NCI-H82 treated with DMSO at 0.1 percent for 48 hours (cell line): ENCODE measurements around the gene KCND2.
"Not testable (repeated sequence)": the region's sequence is repeated elsewhere in the genome, so short reads cannot be mapped to it uniquely, and the experiment has no call there.

Experiments
- DNase-seq: peaks from one replicate; lab custom pipeline; 2025; ENCODE audit not compliant: unreplicated experiment; lab: John Stamatoyannopoulos, UW

Gene KCND2

GRCh38 chr7:120272701-120273475 lies at the start of gene KCND2:
Gene KCND2, plus strand, starts transcription at chr7:120273175.
- no peak for DNase-seq

- DNase-seq = no peak
Observed at GRCh38 chr7:120226188-120226587, 46.8 kb upstream of the KCND2 start.

GRCh38 chr7:120227255-120227654 lies 45.7 kb upstream of the KCND2 start:
- DNase-seq = no peak

- DNase-seq = no peak
Observed at GRCh38 chr7:120229084-120229483, 43.9 kb upstream of the KCND2 start.

GRCh38 chr7:120233338-120233737 lies 39.6 kb upstream of the KCND2 start:
- no peak for DNase-seq

- not testable (repeated sequence) for DNase-seq
Observed at GRCh38 chr7:120240350-120240749, 32.6 kb upstream of the KCND2 start.

GRCh38 chr7:120241973-120242372 lies 31.0 kb upstream of the KCND2 start:
- DNase-seq = no peak

GRCh38 chr7:120254845-120255244 lies 18.1 kb upstream of the KCND2 start:
- no peak for DNase-seq

- no peak for DNase-seq
Observed at GRCh38 chr7:120256344-120257070, 16.5 kb upstream of the KCND2 start.

GRCh38 chr7:120259386-120259785 lies 13.6 kb upstream of the KCND2 start:
- DNase-seq = no peak

GRCh38 chr7:120260111-120260510 lies 12.9 kb upstream of the KCND2 start:
- DNase-seq = no peak

- DNase-seq = peak; percentile 58
Observed at GRCh38 chr7:120272261-120272660, 714 bp upstream of the KCND2 start.

- peak; percentile 4 for DNase-seq
Observed at GRCh38 chr7:120273476-120273975, 551 bp downstream of the KCND2 start.

GRCh38 chr7:120274482-120274881 lies 1.5 kb downstream of the KCND2 start:
- DNase-seq = no peak

GRCh38 chr7:120274899-120275298 lies 1.9 kb downstream of the KCND2 start:
- DNase-seq = no peak

- peak; percentile 1 for DNase-seq
Observed at GRCh38 chr7:120276720-120277119, 3.7 kb downstream of the KCND2 start.

GRCh38 chr7:120278773-120279172 lies 5.8 kb downstream of the KCND2 start:
- no peak for DNase-seq

- DNase-seq = no peak
Observed at GRCh38 chr7:120280743-120281142, 7.8 kb downstream of the KCND2 start.

GRCh38 chr7:120293027-120293426 lies 20.1 kb downstream of the KCND2 start:
- no peak for DNase-seq

- no peak for DNase-seq
Observed at GRCh38 chr7:120302190-120302589, 29.2 kb downstream of the KCND2 start.

- no peak for DNase-seq
Observed at GRCh38 chr7:120303105-120303504, 30.1 kb downstream of the KCND2 start.

- no peak for DNase-seq
Observed at GRCh38 chr7:120304674-120305073, 31.7 kb downstream of the KCND2 start.
